Osteoblast (primary cell): Measurements from ENCODE around the gene KRT73. TPM values are rescaled to one million over a fixed set of nuclear protein-coding genes. Genes with fewer than 3 reads are reported as not detected.

ENCODE experiments used
- DNase-seq: peaks from one replicate; pipeline ENCODE4 v3.0.0; 2011; ENCODE audit warnings: low spot score, mixed read lengths; ENCODE audit not compliant: insufficient read length; ENCODE audit errors: missing footprints
- H2AFZ ChIP-seq: 2 replicates; pipeline ENCODE4 v1.6.0; 2011; ENCODE audit warnings: mild to moderate bottlenecking, low read length
- H3K27ac ChIP-seq: 2 replicates; pipeline ENCODE4 v1.5.1; 2011; ENCODE audit warnings: mild to moderate bottlenecking, low read depth, low read length, moderate library complexity
- H3K27me3 ChIP-seq: 2 replicates; pipeline ENCODE4 v1.6.0; 2012; ENCODE audit warnings: mild to moderate bottlenecking, control low read depth, inconsistent platforms, low read length, moderate library complexity; ENCODE audit not compliant: insufficient read depth
- H3K36me3 ChIP-seq: 2 replicates; pipeline ENCODE4 v1.5.1; 2011; ENCODE audit warnings: mild to moderate bottlenecking, low read length, control low read depth, moderate library complexity; ENCODE audit not compliant: insufficient read depth
- H3K4me1 ChIP-seq: 2 replicates; pipeline ENCODE4 v1.5.1; 2011; ENCODE audit warnings: mild to moderate bottlenecking, low read length, control low read depth, moderate library complexity; ENCODE audit not compliant: insufficient read depth
- H3K4me2 ChIP-seq: 2 replicates; pipeline ENCODE4 v1.6.0; 2011; ENCODE audit warnings: mild to moderate bottlenecking, low read length; ENCODE audit not compliant: insufficient read depth
- H3K4me3 ChIP-seq: fragments of 200-600 bp; sonication (generic); 3 replicates; pipeline ENCODE4 v1.5.1; 2012; ENCODE audit warnings: mild to moderate bottlenecking, low read length, inconsistent platforms; ENCODE audit not compliant: insufficient read depth
- H3K79me2 ChIP-seq: 2 replicates; pipeline ENCODE4 v1.6.0; 2012; ENCODE audit warnings: mild to moderate bottlenecking, low read length, control low read depth, inconsistent platforms; ENCODE audit not compliant: insufficient read depth
- H3K9me3 ChIP-seq: 2 replicates; pipeline ENCODE4 v1.5.1; 2011; ENCODE audit warnings: low read depth, low read length, control low read depth
- H4K20me1 ChIP-seq: 2 replicates; pipeline ENCODE4 v1.6.0; 2012; ENCODE audit warnings: mild to moderate bottlenecking, low read length, control low read depth; ENCODE audit not compliant: insufficient read depth
- total RNA-seq: library from RNA; depleted of rRNA; stranded (reverse); fragments of >200 nt; gene quantifications from 2 replicates; pipeline ENCODE4 v1.2.3, GENCODE V29; 2012
- TF ChIP-seq, protein P1 (sequence below): IDR thresholded peaks from 2 replicates; pipeline ENCODE4 v1.5.1; 2011; ENCODE audit warnings: mild to moderate bottlenecking, low read depth, low read length, moderate library complexity; ENCODE audit errors: extremely low read depth

Gene KRT73
- total RNA-seq, 1 donor = not detected

DNA sequence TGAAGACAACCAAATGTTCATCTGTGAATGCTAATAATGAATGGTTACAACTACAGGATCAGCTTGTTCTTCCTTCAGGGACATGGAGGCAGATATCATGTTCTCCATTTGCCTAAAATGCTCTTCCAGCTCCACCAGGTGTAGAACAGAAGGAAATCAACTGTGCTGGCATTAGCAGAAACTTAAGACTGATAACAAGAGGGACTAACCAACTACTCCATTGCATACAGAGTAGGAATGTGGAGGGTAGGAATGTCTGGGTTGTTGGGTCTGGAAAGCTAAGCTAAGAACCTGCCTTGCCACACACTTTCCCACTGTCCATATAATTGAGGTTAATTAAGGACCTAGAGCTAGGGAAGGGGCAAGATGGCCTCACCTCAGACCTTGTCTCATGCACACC, 45.1 kb upstream of the KRT73 start:
- H3K79me2 ChIP-seq = no peaks in the 10 kb centered on the region
- peaks cover 50% of the 10 kb centered on the region for H3K27me3 ChIP-seq
- no peak overlapping the region for H3K4me3 ChIP-seq
- no peak overlapping the region for H3K4me2 ChIP-seq
- H3K27ac ChIP-seq = no peak overlapping the region
- TF ChIP-seq, protein P1, sequence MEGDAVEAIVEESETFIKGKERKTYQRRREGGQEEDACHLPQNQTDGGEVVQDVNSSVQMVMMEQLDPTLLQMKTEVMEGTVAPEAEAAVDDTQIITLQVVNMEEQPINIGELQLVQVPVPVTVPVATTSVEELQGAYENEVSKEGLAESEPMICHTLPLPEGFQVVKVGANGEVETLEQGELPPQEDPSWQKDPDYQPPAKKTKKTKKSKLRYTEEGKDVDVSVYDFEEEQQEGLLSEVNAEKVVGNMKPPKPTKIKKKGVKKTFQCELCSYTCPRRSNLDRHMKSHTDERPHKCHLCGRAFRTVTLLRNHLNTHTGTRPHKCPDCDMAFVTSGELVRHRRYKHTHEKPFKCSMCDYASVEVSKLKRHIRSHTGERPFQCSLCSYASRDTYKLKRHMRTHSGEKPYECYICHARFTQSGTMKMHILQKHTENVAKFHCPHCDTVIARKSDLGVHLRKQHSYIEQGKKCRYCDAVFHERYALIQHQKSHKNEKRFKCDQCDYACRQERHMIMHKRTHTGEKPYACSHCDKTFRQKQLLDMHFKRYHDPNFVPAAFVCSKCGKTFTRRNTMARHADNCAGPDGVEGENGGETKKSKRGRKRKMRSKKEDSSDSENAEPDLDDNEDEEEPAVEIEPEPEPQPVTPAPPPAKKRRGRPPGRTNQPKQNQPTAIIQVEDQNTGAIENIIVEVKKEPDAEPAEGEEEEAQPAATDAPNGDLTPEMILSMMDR = no peak
- no peaks in the 10 kb centered on the region for H3K4me1 ChIP-seq
- H3K36me3 ChIP-seq = no peaks in the 10 kb centered on the region
- H4K20me1 ChIP-seq = no peaks in the 10 kb centered on the region
- no peak for DNase-seq
- H3K9me3 ChIP-seq = no peaks in the 10 kb centered on the region
- no peak overlapping the region for H2AFZ ChIP-seq

DNA sequence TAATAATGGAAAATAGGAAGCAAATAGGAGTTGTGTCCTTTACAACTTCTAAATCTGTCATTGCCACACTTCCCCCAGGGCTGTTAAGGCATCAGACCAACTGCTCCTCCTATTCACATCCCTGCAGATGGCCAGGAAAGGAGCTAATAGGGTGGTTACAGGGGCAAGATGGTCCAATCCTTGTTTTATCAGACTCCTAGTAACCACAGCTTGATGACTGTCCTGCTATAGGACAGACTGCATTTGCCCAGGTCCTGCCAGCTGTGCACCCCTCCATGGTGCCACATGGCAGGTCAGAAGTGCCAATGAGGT, 44.5 kb upstream of the KRT73 start:
- Histone ChIP-seq H3K4me1 (no peaks in the 10 kb centered on the region), H4K20me1 (no peaks in the 10 kb centered on the region), H3K4me3 (no peak overlapping the region), H3K36me3 (no peaks in the 10 kb centered on the region), H3K27ac (no peak overlapping the region), H3K79me2 (no peaks in the 10 kb centered on the region), H3K9me3 (no peaks in the 10 kb centered on the region), H3K27me3 (peaks cover 55% of the 10 kb centered on the region), H2AFZ (no peak overlapping the region), H3K4me2 (no peak overlapping the region)
- no peak for DNase-seq
- TF ChIP-seq, protein P1 = no peak

DNA sequence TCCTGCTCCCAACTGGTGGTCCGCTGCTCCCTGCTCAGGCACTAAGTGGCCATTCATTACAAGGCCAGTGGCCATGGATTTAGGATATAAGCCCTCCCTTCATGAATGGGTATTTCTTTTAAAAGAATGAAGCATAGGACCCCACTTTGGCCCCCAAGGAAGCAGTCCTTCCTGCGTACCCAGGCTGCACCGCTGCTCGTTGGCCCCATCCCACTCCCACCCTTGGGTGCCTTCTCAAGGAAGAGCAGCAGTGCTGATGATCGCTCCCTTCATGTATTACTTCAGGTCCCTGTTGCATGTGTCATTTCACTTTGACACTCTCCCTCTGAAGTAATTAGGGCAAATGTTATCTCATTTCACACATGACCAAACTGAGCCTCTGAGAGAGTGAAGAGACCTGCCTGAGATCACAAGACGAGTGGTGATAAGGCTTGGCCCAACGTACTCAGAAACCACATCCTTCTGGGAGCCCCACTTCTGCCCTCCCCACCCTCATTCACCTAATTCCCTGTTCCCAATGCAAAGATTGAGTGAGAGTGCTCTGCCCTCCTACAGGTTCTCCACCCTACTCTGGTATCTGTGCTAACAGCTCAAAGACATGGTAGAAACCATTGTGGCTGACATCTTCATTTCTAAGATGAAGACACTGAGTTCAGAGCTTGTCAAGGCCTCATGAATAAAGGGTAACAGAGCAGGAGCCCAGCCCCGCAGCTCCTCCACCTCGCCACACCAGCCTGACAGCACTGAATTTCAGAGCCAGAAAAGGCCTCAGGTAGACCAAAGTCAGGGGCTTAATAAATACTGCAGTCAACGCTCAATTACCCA, 43.9 kb upstream of the KRT73 start:
- H3K4me1 ChIP-seq = no peaks in the 10 kb centered on the region
- H3K27me3 ChIP-seq = peaks cover 59% of the 10 kb centered on the region
- no peaks in the 10 kb centered on the region for H3K9me3 ChIP-seq
- H4K20me1 ChIP-seq = no peaks in the 10 kb centered on the region
- no peak overlapping the region for H3K4me3 ChIP-seq
- H3K79me2 ChIP-seq = no peaks in the 10 kb centered on the region
- no peak overlapping the region for H3K4me2 ChIP-seq
- TF ChIP-seq, protein P1 = no peak
- no peaks in the 10 kb centered on the region for H3K36me3 ChIP-seq
- DNase-seq = no peak
- no peak overlapping the region for H3K27ac ChIP-seq
- H2AFZ ChIP-seq = no peak overlapping the region

DNA sequence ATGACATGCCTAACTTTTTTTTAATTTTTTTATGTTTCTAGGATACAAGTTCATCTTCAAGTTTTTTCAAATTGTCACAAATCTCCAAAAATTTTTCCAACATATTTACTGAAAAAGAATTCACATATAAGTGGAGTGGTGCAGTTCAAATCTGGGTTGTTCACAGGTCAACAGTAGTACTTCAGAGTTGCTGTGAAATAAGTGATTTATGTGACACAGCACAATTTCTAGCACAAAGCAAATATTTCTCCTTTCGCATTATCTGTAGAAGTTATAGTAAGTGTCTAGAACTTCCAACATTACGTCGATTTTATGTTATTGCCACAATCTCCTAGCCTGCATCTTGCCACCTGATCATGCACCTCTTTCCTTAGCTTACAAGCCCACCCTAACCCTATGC, 43.3 kb upstream of the KRT73 start:
- TF ChIP-seq, protein P1 = no peak
- H3K27me3 ChIP-seq = peaks cover 63% of the 10 kb centered on the region
- no peak for DNase-seq

More for the DNA sequence above, 43.3 kb upstream of the KRT73 start:
- Histone ChIP-seq H3K4me3 (no peak overlapping the region), H3K4me2 (no peak overlapping the region), H3K36me3 (no peaks in the 10 kb centered on the region), H2AFZ (no peak overlapping the region), H4K20me1 (no peaks in the 10 kb centered on the region), H3K79me2 (no peaks in the 10 kb centered on the region), H3K27ac (no peak overlapping the region), H3K9me3 (no peaks in the 10 kb centered on the region), H3K4me1 (no peaks in the 10 kb centered on the region)
